Erythroblast (primary cell): ENCODE results near the gene GPR68.
"Not testable (repeated sequence)": the region's sequence is repeated elsewhere in the genome, so short reads cannot be mapped to it uniquely, and the experiment has no call there.

Source experiments
- DNase-seq, 2 experiments: peaks; one replicate each; lab custom pipeline; 2025; lab: John Stamatoyannopoulos, UW
- GATA1 ChIP-seq: IDR thresholded peaks from 2 replicates; pipeline ENCODE4 v1.6.1; 2011; ENCODE audit warnings: low read depth, mild to moderate bottlenecking, control low read depth, low read length, moderate library complexity
- POLR2A ChIP-seq: IDR thresholded peaks from 2 replicates; pipeline ENCODE4 v1.6.1; 2011; ENCODE audit warnings: mild to moderate bottlenecking, low read length

GPR68 gene

DNA sequence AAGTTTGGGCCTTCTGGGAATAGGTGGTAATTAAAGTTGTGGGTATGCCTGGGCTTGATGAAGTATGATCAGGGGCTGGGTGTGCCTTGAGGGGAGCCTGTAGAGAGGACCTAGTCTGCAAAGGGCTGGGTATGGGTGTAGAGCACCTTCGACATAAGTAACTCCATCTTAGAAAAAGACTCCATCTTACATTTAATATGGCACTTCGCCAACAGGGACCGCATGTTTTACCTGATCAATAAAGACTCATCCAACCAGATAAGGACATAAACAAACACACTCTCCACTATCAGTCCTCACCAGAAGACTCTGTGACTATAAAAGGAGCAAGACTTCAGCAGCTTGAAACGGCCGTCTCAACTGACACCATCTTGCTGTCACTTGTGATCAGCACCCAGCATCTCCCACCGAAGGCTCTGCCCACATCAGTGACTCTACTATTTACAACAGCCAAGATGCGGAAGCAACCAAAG is 23.5 kb upstream of the GPR68 start:
- TF ChIP-seq GATA1 (no peak), POLR2A (no peak)
- peak; percentile 77 to 93 for DNase-seq

DNA sequence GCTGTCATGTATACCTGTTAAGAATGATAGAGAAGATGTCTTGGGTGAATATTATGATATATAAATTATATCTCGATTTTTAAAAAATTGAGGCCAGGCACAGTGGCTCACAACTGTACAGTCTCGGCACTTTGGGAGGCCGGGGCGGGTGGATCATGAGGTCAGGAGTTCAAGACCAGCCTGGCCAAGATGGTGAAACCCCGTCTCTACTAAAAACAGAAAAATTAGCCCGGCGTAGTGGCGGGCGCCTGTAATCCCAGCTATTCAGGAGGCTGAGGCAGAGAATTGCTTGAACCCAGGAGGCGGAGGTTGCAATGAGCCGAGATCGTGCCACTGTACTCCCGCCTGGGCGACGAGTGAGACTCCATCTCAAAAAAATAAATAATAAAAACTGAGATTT is 21.8 kb upstream of the GPR68 start:
- DNase-seq: not testable (repeated sequence)

DNA sequence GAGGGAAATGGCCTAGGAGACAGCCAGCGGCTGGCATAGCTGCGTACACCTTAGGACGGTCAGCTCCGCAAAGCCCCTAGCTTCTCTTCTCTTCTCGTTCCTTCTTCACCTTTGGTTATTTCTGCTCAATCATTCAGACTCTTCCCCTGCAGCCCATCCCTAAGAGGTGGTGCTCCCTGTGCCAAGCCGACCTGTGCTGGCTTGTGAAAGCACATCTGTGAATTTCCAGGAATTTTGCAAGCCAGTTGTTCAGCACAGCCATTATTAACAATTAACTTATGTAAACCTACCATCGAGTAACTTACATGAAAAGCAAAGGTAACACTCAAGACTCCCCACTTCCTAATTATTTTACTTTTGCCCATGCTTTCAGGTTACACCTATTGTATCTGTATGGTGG is 20.9 kb upstream of the GPR68 start:
- TF ChIP-seq POLR2A: no peak
- no peak for TF ChIP-seq GATA1
- no peak for DNase-seq

DNA sequence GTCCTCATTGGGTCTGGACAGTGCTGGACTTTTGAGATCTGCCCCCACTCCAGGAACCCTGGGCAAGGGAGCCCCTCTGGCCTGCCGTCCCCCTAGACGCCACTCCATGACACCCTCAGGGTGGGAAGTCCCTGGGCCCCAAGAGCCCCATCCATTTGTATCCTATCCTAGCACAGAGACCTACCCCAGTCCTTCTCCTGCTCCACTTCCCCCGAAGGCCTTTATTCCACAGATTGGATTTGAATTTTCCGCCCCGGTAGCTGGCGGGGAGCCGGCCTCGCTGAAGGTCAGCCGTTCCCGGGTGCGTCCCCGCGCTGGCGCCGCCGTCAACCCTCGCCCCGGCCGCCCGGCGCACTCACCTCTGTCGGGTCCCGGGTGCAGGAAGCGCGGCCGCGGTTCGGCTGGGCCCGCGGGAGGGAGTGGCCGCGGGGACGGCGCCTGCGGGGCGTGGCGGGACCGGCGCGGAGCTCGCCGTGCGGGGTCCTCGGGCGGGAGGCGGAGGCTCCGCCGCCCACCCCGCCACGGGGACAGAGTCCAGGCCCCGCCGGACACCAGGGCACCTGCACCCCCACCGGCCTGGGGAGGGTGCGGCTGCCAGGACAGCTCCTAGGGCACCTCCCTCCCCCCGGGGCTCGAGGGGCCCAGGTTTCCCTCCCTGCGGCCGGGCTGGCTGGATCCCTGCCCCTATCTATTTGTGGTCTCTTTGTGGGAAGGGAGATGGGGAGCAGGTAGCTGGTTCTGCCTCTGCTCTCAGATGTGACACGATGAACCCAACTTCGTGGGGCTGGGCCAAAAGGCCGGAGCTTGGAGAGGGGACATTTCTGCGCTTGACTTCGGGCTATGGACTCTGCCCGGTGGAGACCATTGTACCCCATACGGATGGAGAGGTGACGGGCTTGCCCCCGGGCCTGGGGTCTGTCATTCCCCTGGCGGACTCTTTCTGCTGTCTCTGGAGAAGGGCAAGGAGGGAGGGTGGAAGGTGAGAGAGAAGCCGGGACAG is 19.9 kb upstream of the GPR68 start:
- peak; percentile 34 to 51 for DNase-seq
- TF ChIP-seq GATA1 (no peak), POLR2A (no peak)

DNA sequence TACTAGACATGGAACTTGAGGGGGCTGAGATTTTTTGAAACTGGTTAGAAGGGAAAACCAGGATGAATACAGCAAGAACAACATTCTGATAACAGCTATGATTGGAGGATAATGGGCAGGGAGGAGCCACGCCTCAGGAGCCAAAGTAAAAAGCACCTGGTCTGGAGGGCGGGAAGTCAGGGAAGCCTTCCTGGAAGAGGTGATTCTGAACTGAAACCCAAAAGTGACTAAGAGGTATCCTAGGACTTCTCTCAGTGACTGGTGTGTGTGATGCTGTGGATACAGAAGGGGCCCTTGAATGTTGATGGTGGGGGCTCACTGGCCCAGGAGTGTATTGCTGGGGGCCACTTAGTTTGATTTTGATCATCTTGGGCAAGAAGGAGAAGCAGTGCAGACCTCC is 18.8 kb upstream of the GPR68 start:
- no peak for DNase-seq
- TF ChIP-seq POLR2A: no peak
- no peak for TF ChIP-seq GATA1

DNA sequence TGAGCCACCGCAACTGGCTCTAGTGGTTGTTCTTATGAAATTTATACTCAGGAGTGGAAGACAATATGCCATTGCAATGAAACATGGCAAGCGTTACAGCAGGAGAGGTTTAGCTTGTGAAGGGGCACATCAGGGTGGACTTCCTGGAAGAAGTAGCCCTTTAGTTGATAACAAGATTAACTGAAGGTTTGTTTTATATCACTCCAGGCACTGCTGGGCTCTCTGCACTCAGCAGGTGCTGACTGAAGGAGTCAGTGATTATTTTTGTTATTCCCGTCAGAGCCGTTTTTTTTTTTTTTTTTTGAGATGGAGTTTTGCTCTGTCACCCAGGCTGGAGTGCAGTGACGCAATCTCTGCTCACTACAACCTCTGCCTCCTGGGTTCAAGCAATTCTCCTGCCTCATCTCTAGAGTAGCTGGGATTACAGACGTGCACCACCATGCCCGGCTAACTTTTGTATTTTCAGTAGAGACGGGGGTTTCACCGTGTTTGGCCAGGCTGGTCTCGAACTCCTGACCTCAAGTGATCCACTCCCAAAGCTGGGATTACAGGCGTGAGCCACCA is 17.6 kb upstream of the GPR68 start:
- TF ChIP-seq POLR2A (no peak), GATA1 (no peak)
- DNase-seq: no peak

DNA sequence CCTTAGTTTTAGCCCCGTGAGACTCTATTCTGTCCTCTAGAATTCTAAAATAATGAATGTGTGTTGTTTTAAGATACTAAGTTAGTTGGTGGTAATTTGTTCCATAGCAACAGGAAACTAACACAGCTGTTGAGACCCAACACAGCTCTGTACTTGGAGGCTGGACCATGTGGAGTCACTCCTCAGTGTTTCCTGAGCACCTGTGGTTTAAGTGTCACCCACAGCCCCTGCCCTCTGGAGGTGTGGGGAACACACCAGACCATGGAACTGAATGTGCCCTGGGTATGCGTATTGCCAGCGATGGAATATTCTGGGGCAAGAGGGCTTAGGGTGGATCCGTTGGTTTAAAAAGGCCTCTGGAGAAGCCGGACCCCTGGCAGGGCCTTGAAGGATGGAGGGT is 16.6 kb upstream of the GPR68 start:
- no peak for TF ChIP-seq GATA1
- TF ChIP-seq POLR2A: no peak
- no peak for DNase-seq

DNA sequence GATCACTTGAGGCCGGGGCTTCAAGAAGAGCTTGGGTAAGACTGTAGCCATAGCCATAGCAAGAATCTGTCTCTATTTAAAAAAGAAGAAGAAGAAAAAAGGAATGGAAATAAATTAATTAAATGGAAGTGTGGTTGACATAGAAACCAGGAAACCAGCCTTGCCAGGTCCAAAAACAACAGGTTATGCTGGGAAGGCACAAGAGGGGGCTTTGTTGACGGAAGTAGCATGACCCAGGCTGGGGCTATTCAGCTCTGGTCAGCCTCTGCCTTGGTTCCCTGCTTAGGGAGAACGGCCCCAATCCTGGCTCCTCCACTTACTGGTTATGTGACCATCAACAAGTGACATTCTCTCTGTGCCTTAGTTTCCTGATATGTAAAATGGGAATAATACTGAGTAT is 14.4 kb upstream of the GPR68 start:
- DNase-seq: no peak
- TF ChIP-seq GATA1: no peak
- TF ChIP-seq POLR2A: no peak

DNA sequence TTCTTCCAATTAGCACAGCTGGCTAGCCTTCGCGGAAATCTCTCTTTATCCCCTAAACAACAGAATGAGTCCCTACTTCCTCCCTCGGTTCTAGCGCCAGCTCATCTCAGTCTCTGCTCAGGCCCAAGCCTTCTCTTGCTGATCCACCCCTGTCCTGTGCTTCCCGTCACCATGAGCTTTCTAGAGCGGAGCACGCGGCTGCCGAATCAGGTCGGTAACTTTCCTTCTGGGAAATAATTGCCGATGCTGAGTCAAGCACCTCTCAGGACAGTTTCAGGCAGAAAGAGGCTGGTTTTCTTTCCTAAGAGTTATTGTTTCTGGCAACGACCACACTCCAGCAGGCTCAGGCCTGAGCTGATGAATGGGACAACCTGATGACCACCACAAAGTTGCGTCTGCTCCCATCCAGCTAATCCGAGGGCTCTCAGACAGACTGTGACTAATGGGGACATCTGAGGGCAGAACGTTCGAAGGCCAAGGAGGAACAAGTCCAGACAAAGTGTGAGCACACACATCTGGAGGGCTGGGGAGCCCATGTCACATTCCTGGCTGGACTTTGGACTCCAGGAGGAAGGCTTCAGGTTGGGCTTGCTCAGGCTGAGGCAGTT is 13.6 kb upstream of the GPR68 start:
- DNase-seq: no peak
- no peak for TF ChIP-seq POLR2A
- no peak for TF ChIP-seq GATA1

DNA sequence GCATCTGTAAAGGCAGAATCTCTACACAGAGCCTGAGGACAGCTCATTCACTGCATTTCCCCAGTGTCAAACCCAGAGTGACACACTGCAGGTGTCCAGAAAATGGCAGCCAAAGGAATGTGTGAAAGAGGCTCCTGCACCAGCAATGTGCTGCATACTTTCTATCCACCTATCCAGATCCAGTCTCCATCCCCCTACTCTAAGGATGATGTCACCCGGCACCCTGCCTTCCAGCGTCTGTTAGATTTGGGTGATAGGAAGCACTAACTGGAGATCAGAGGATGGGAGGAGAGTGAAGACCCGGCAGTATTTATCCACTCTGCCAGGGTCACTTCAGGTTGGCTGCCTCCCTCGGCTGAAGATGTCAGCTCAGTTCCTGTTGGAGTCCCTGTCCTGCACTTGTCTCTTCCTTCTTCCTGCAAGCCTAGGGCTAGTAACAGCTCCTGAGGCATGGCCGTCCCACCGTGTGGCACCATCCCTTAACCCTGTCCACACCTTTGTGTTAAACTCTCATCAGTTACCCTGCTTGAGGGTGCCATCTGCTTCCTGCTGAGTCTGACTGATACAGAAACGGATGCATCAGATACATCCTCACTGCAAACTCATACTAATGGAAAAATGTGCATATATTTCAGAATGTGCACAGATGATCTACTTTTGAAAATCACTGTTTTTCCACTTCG is 13.0 kb upstream of the GPR68 start:
- DNase-seq: peak in 1 of 2 experiments; percentile 28
- no peak for TF ChIP-seq POLR2A
- TF ChIP-seq GATA1: no peak

DNA sequence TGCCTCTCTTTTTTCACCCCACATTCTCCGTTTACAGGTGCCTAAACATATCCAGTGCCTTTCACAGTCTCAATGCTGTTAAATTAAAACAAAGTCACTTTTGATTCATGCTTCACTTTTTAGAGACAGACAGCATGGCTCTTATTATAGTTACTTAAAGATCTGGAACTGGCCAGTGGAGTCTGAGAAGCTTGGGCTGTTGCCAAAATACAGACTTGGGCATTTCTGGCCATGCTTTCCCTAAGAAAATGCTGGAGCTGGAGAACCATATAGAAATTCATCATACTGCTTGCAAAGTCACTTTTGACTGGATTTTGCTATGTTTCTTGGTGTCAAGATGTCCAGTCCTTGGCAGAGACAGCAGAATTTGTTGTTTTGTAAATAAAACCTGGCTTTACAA is 12.2 kb upstream of the GPR68 start:
- DNase-seq: no peak

DNA sequence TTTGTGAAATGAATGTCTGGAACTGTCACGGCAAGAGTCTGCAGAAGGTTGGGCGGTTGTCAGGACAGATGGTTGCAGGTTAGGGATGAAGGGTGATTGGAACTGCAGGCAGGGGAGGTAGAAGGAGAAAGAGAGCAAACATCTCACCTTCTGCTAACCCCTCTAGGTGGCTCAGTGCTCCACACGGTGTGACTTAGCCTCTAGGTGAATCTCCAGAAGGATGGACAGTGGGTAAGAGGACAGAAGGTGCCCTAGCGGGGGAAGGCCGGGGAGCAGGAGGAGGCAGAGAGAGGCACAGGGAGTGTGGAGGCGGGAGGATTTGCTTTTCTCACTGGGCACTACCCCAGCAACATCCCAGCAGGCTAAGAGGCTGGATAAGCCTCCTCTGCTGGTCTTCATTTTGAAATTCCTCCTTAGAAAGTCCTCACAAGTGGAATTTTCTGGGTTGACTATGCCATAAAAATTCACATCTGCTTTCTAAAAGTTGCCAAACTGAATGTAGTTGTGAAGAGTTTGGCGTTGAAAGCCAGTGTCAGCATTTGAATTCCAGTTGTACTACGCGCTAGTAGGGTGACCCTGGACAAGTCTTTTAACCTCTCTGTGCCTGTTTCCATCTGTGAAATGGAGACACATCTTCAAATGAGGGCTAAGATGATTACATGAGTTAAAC is 10.7 kb upstream of the GPR68 start:
- TF ChIP-seq GATA1 (no peak), POLR2A (no peak)
- no peak for DNase-seq

More for the DNA sequence above, 12.2 kb upstream of the GPR68 start:
- TF ChIP-seq GATA1 (no peak), POLR2A (no peak)

DNA sequence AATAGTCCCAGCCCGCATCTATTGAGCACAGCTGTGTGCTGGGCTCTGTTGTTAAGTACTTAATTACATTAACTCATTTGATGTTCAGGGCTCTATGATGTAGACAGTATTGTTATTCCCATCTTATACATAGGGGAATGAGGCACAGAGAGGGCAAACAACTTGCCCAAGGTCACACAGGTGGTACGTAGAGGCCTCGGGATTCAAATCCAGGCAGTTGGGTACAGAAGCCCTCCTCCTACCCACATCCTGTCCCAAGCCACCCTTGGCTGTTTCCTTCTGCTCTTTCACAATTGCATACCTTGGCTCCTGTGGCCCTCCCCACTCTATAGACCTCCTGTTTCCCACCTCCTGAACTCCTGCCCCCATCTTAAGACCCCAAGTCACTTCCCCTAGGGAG is 10.0 kb upstream of the GPR68 start:
- no peak for TF ChIP-seq POLR2A
- no peak for TF ChIP-seq GATA1
- no peak for DNase-seq
